A549 (cell line): ENCODE measurements around the gene GPR119. TPM values are rescaled to one million over a fixed set of nuclear protein-coding genes. Genes with fewer than 3 reads are reported as not detected.
A peak's percentile ranks its signal among the peaks of the same experiment; 100 is the strongest.
"Not testable (repeated sequence)": the region's sequence is repeated elsewhere in the genome, so short reads cannot be mapped to it uniquely, and the experiment has no call there.

Experiments used
- ATAC-seq, 2 experiments: fragments of 200-7000 bp in 1 of 2; fragments of >200 bp in 1 of 2; cut with Nextera tagmentation in 1 of 2; cut with Tn5 transposase in 1 of 2; 3 replicates each; pipeline versions ENCODE4 v1.8.0 to v1.9.1; 2018 to 2020; ENCODE audit warnings: mild to moderate bottlenecking in 1 of 2, moderate library complexity in 1 of 2
- CTCF ChIA-PET: fragments of 300-600 bp; sonication (Branson Sonifier 250); formaldehyde crosslinking; extraction: SDS; loops from one replicate; lab custom pipeline; 2021; ENCODE audit warnings: antibody characterized with exemption, inconsistent platforms; lab: Yijun Ruan, JAX
- POLR2A ChIA-PET: fragments of 350-600 bp; formaldehyde crosslinking; extraction: SDS; loops from one replicate; lab custom pipeline; 2021; ENCODE audit warnings: antibody characterized with exemption, inconsistent platforms; lab: Yijun Ruan, JAX
- DNase-seq, 2 experiments: peaks; one replicate each; pipeline versions ENCODE4 v3.0.0 to v3.0.0-alpha.2; 2011 to 2016; ENCODE audit warnings: low read depth in 1 of 2, low spot score in 1 of 2
- FAIRE-seq: peaks from 2 replicates; lab custom pipeline; 2011; peaks lifted over from hg19 to GRCh38; lab: Jason Lieb, UNC
- H3K27ac ChIP-seq, 2 experiments: fragments of >200 bp; sonication (Bioruptor Twin); formaldehyde crosslinking; 3 replicates each; pipeline ENCODE4 v1.5.1; 2016 to 2017
- H3K4me1 ChIP-seq: fragments of >200 bp; sonication (Bioruptor Twin); formaldehyde crosslinking; 3 replicates; pipeline ENCODE4 v1.6.1; 2016
- H3K4me2 ChIP-seq: fragments of >200 bp; sonication (Bioruptor Twin); formaldehyde crosslinking; 3 replicates; pipeline ENCODE4 v1.6.1; 2016
- H3K4me3 ChIP-seq: fragments of >200 bp; sonication (Bioruptor Twin); formaldehyde crosslinking; 3 replicates; pipeline ENCODE4 v1.5.1; 2016
- H3K9me3 ChIP-seq: fragments of >200 bp; sonication (Bioruptor Twin); formaldehyde crosslinking; 3 replicates; pipeline ENCODE4 v1.6.1; 2016
- BCL3 ChIP-seq: fragments of >200 bp; sonication (Bioruptor Twin); formaldehyde crosslinking; IDR thresholded peaks from 3 replicates; pipeline ENCODE4 v1.6.1; 2016
- CBX8 ChIP-seq: fragments of 200-600 bp; sonication (generic); IDR thresholded peaks from 2 replicates; pipeline ENCODE4 v1.6.1; 2016
- EP300 ChIP-seq, 2 experiments: fragments of >200 bp; sonication (Bioruptor Twin); formaldehyde crosslinking; IDR thresholded peaks; 2 replicates in 1 of 2; 3 replicates in 1 of 2; pipeline ENCODE4 v1.6.1; 2016 to 2017
- HES2 ChIP-seq: fragments of >200 bp; sonication (Bioruptor Twin); formaldehyde crosslinking; IDR thresholded peaks from 2 replicates; pipeline ENCODE4 v1.6.1; 2016
- HEYL ChIP-seq: fragments of 250-450 bp; sonication (Bioruptor Pico); IDR thresholded peaks from 2 replicates; pipeline ENCODE4 v1.8.0; 2021; ENCODE audit warnings: mild to moderate bottlenecking, moderate library complexity
- HOXB5 ChIP-seq: fragments of 250-450 bp; sonication (Bioruptor Pico); IDR thresholded peaks from 2 replicates; pipeline ENCODE4 v1.5.0; 2020; ENCODE audit warnings: mild to moderate bottlenecking, moderate library complexity
- JUNB ChIP-seq: fragments of >200 bp; sonication (Bioruptor Twin); formaldehyde crosslinking; IDR thresholded peaks from 2 replicates; pipeline ENCODE4 v1.6.1; 2016
- KDM1A ChIP-seq: fragments of 200-600 bp; sonication (generic); IDR thresholded peaks from 2 replicates; pipeline ENCODE4 v1.6.1; 2016; ENCODE audit warnings: low read depth, mild to moderate bottlenecking
- MAX ChIP-seq: IDR thresholded peaks from 2 replicates; pipeline ENCODE4 v1.6.1; 2012
- NFE2L2 ChIP-seq: fragments of 150-350 bp; conservative IDR thresholded peaks from 2 replicates; pipeline ENCODE4 v1.6.1; 2014; ENCODE audit warnings: low read length
- POLR2A ChIP-seq: IDR thresholded peaks from 2 replicates; pipeline ENCODE4 v1.6.1; 2012; ENCODE audit warnings: mild to moderate bottlenecking, low read length
- RCOR1 ChIP-seq: fragments of 150-350 bp; IDR thresholded peaks from 2 replicates; pipeline ENCODE4 v1.6.1; 2014; ENCODE audit warnings: antibody characterized with exemption, low read length, low read depth
- REST ChIP-seq: fragments of 200-600 bp; sonication (generic); IDR thresholded peaks from 2 replicates; pipeline ENCODE4 v1.6.1; 2016; ENCODE audit warnings: antibody characterized with exemption, mild to moderate bottlenecking, moderate library complexity
- WGBS: methylation state at CpG from one replicate; pipeline ENCODE4 v1.1.6; 2017; ENCODE audit errors: missing lambda C conversion rate; 5-methylcytosine and 5-hydroxymethylcytosine counted together
- polyA minus RNA-seq: library from RNA; depleted of rRNA, polyadenylated mRNA; stranded (reverse); fragments of >200 nt; gene quantifications from 2 replicates; pipeline ENCODE4 v1.2.3, GENCODE V29; 2011; rRNA and poly(A)+ RNA removed
- polyA plus RNA-seq, 4 experiments: library from polyadenylated mRNA; depleted of rRNA in 3 of 4; stranded (reverse); fragments of >200 nt; fragmentation: RNase III in 1 of 4; extraction: RNeasy Plus Mini Kit Qiagen cat#74134 plus additional on column Dnase treatment in 1 of 4; gene quantifications; 2 replicates in 3 of 4; 3 replicates in 1 of 4; pipeline ENCODE4 v1.2.3, GENCODE V29; 2011 to 2017

GPR119 gene
- polyA plus RNA-seq (2011; rRNA removed) (not detected in 2 replicates), polyA plus RNA-seq (2017; fragmentation: RNase III; extraction: RNeasy Plus Mini Kit Qiagen cat#74134 plus additional on column Dnase treatment) (not detected in 3 replicates), polyA minus RNA-seq (not detected in 2 replicates)
- polyA plus RNA-seq (2012; cell fraction: cytosol; rRNA removed): not detected in 2 replicates
- polyA plus RNA-seq (2012; cell fraction: nucleus; rRNA removed): not detected in 2 replicates

GRCh38 chrX:130385520-130385919, at the start of gene GPR119:
GPR119 (minus strand) TSS chrX:130385674; CDS start chrX:130385447, 227 bp downstream.
- no peak for ATAC-seq
- CTCF ChIA-PET: interaction anchor here (0.7 to 1.5 kb wide), 2 partner anchors 9 to 531 kb away, joined by 3 to 5 read pairs; no protein-coding TSS in a partner anchor
- Histone ChIP-seq H3K27ac (no peak within 1 kb of the TSS), H3K4me3 (no peak within 1 kb of the TSS), H3K4me2 (no peak within 1 kb of the TSS), H3K4me1 (no peaks in the 10 kb centered on the region), H3K9me3 (no peaks in the 10 kb centered on the region)
- DNase-seq: no peak
- WGBS: 55% methylated on average over 3 of the region's 4 CpGs
- FAIRE-seq: no peak
- POLR2A ChIA-PET: no interaction called here
- TF ChIP-seq HES2: no peak
- TF ChIP-seq KDM1A: no peak
- no peak for TF ChIP-seq REST
- no peak for TF ChIP-seq EP300 (IDR thresholded peaks at IDR 0.05)
- TF ChIP-seq HEYL: no peak
- no peak for TF ChIP-seq NFE2L2
- TF ChIP-seq HOXB5 (CRISPR knock-in tag): no peak
- TF ChIP-seq BCL3: no peak
- no peak for TF ChIP-seq MAX
- no peak for TF ChIP-seq CBX8
- no peak for TF ChIP-seq POLR2A

GRCh38 chrX:130429236-130429635, 43.8 kb upstream of the GPR119 start:
- H3K4me1 ChIP-seq, H3K4me3 ChIP-seq, H3K27ac ChIP-seq, DNase-seq, H3K9me3 ChIP-seq, FAIRE-seq, ATAC-seq, POLR2A ChIA-PET, H3K4me2 ChIP-seq, CTCF ChIA-PET: not testable (repeated sequence)
- WGBS: 37% methylated on average over 5 of the region's 5 CpGs

GRCh38 chrX:130426531-130426930, 41.1 kb upstream of the GPR119 start:
- no peak for FAIRE-seq
- Histone ChIP-seq H3K9me3 (no peaks in the 10 kb centered on the region), H3K4me1 (no peaks in the 10 kb centered on the region), H3K27ac (no peak overlapping the region), H3K4me3 (no peak overlapping the region), H3K4me2 (no peak overlapping the region)
- TF ChIP-seq JUNB: no peak
- ChIA-PET CTCF (no interaction called here), POLR2A (no interaction called here)
- DNase-seq: no peak
- no peak for ATAC-seq
- 48% methylated on average over 6 of the region's 6 CpGs for WGBS

- TF ChIP-seq RCOR1: no peak
- DNase-seq: no peak
- ChIA-PET CTCF (no interaction called here), POLR2A (no interaction called here)
- H3K27ac ChIP-seq: no peak overlapping the region
- H3K9me3 ChIP-seq: no peaks in the 10 kb centered on the region
- 73% methylated on average over 2 of the region's 2 CpGs for WGBS
- H3K4me2 ChIP-seq: no peak overlapping the region
- no peak for ATAC-seq
- H3K4me1 ChIP-seq: no peaks in the 10 kb centered on the region
- peak; percentile 46 for FAIRE-seq
- H3K4me3 ChIP-seq: no peak overlapping the region
These were observed 33.8 kb upstream of the GPR119 start for GRCh38 chrX:130419263-130419662.
